Germinal center (tissue), 1 donor: ENCODE results near the gene UIMC1.
"Not testable (repeated sequence)": the region's sequence is repeated elsewhere in the genome, so short reads cannot be mapped to it uniquely, and the experiment has no call there.

ENCODE experiments used
- DNase-seq: peaks from one replicate; pipeline ENCODE4 v3.0.0; 2012; ENCODE audit warnings: mixed read lengths, low spot score

The UIMC1 gene

DNA sequence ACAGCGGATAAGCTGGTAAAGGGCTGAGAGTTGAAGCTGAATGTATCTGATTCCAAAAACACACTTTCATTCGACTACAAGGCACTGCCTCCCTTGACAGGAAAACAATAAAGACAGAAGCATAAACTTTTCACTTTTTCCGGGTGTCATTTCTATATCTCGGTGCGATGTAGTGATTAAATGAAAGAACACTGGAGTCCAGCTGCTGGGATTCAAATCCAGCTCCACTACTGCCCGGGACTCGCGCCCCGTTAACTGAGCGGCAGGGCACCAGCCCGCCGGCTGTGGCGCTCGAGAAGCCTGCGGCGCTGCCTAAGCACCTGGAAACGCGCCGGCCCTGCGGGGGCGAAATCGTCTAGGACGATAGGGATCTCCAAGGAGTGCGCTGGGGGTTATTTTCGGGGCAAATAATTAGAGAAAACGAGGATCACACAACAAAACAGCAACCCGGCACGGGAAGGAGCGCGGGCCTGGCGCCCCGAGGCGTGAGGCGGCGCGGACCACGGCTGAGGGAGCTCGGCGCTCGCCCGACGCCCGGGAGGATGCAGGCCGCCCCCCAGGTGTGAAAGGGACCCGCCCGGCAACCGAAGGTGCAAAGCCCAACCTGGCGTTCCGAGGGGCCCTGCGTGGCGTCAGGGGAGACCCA lies 837 bp downstream of the UIMC1 start:
- DNase-seq, result peak; percentile 66

- no peak for DNase-seq
Measured at GRCh38 chr5:177004961-177005360, 1.6 kb downstream of the UIMC1 start.

DNA sequence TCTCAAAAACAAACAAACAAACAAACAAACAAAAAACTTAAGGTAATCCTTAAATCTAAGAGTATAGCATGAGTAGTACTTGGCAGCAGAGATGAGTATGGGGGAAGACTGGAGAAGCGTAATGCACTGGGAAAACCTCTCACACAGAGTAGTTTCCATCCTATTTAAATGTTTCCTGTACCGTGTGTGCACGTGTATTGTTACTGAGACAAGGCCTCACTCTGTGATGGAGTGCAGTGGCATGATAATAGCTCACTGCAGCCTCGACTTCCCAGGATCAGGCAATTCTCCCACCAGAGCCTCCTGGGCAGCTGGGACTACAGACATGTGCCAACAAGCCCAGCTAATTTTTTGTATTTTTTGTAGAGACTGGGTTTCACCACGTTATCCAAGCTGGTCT lies 2.9 kb downstream of the UIMC1 start:
- DNase-seq, result no peak

DNA sequence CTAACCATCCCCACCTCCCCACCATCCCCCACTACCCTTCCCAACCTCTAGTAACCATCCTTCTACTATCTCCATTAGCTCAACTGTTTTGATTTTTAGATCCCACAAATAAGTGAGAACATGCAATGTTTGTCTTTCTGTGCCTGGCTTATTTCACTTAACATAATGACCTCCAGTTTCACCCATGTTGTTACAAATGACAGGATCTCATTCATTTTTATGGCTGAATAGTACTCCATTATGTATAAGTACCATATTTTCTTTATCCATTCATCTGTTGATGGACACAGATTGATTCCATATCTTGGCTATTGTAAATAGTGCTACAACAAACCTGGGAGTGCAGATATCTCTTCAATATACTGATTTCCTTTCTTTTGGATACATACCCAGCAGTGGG lies 7.1 kb downstream of the UIMC1 start:
- not testable (repeated sequence) for DNase-seq

DNA sequence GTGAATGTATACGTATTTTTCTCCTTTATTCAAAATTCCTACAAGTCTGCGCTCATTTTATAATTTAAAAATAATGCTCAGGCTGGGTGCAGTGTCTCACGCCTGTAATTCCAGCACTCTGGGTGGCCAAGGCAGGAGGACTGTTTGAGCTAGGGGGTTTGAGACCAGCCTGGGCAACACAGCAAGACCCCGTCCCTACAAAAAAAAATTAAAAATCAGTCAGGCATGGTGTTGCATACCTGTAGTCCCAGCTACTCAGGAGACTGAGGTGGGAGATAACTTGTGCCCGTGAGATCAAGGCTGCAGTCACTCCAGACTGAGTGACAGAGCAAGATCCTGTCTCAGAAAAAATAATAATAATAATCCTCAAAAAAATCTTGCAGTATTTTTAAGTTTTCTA lies 7.8 kb downstream of the UIMC1 start:
- DNase-seq, result no peak

- no peak for DNase-seq
Measured at GRCh38 chr5:176996780-176997179, 9.8 kb downstream of the UIMC1 start.

DNA sequence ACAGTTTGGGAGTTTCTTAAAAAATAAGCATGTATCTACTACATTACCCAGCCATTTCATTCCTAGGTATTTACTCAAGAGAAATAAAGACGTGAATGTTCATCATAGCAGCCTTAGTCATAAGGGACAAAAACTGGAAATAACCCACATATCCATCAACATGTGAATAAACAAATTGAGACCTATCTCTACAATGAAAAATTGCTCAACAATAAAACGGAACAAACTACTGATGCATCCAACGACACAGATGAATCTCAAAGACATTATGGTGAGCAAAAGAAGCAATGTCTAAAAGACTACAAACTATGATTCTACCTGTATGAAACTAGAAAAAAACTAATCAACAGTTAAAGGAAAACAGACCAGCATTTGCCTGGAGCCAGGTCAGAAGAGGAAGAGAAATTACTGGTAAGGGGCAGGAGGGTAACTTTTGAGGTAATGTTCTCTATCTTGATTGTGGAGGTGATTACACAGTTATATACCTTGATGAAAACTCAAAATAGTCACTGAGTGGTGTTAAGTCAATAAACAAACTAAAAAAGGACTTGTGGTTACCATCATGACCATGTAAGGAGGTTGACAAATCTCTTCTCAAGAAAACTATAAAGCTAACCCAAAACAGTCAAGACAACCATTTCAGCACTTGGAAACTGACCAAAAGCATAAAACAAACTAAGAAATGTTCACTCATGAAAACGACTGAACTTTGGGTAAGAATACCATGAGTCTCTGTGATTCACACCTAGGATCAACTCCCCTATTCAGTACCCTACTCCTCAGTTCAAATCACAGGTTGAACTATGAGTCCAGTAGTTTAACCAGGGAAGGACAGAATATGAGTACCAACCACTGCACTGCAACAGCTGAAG lies 10.4 kb downstream of the UIMC1 start:
- DNase-seq, result no peak

- no peak for DNase-seq
Measured at GRCh38 chr5:176995122-176995490, 11.5 kb downstream of the UIMC1 start.

GRCh38 chr5:176994460-176995121 lies 12.0 kb downstream of the UIMC1 start:
- DNase-seq, result peak; percentile 66

GRCh38 chr5:176993081-176993480 lies 13.5 kb downstream of the UIMC1 start:
- not testable (repeated sequence) for DNase-seq

- DNase-seq, result no peak
Measured at GRCh38 chr5:176987583-176987982, 19.0 kb downstream of the UIMC1 start.

- no peak for DNase-seq
Measured at GRCh38 chr5:176986280-176986679, 20.3 kb downstream of the UIMC1 start.

- DNase-seq, result no peak
Measured at GRCh38 chr5:176985516-176985915, 21.1 kb downstream of the UIMC1 start.

GRCh38 chr5:176984176-176984575 lies 22.4 kb downstream of the UIMC1 start:
- DNase-seq, result not testable (repeated sequence)

DNA sequence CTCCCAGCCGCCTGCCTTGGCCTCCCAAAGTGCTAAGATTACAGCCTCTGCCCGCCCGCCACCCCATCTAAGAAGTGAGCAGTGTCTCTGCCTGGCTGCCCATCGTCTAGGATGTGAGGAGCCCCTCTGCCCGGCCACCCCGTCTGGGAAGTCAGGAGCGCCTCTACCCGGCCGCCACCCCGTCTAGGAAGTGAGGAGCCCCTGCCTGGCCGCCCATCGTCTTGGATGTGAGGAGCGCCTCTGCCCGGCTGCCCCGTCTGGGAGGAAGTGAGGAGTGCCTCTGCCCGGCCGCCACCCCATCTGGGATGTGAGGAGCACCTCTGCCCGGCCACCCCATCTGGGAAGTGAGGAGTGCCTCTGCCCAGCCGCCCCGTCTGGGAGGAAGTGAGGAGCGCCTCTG lies 23.0 kb downstream of the UIMC1 start:
- DNase-seq, result not testable (repeated sequence)

DNA sequence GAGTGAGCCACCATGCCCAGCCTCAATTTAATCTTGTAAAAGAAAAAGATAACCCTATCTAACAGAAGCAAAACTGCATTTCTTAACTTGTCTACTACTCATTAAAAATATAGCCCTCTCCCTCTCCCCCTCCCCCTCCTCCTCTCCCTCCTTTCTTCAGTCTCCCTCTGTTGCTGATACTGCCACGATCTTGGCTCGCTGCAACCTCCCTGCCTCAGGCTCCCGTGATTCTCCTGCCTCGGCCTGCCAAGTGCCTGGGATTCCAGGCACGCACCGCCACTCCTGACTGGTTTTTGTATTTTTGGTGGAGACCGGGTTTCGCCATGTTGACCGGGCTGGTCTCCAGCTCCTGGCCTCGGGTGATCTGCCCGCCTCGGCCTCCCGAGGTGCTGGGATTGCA lies 23.5 kb downstream of the UIMC1 start:
- not testable (repeated sequence) for DNase-seq

DNA sequence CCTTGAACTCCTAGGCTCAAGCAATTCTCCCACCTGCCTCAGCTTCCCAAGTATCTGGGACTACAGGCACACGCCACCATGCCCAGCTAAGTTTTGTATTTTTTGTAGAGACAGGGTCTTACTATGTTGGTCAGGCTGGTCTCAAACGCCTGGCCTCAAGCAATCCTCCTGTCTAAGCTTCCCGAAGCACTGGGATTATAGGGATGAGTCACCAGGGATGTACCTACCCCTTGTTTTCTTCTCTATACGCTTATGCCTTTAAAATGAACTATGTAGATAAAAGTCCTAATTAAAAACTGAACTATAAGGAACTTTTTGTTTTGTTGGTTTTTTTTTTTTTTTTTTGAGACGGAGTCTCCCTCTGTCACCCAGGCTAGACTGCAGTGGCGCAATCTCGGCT lies 25.8 kb downstream of the UIMC1 start:
- DNase-seq, result no peak

DNA sequence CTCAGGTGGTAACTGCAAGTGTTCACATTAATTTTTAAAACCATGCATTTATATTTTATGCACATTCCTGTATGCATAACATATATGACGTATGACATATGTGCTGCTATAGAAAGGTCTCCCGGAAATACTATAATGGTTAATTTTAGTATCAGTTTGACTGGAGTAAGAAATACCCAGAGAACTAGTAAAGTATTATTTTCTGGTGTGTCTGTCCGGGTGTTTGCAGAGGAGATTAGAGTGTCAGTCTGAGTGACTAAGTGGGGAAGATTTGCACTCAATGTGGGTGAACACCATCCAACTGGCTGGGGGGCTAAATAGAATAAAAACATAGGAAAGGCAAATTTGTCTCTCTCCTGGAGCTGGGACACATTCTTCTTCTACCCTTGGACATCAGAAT lies 26.9 kb downstream of the UIMC1 start:
- DNase-seq, result no peak

- DNase-seq, result no peak
Measured at GRCh38 chr5:176965633-176966032, 40.9 kb downstream of the UIMC1 start.

GRCh38 chr5:176959051-176959450 lies 47.5 kb downstream of the UIMC1 start:
- peak; percentile 32 for DNase-seq

DNA sequence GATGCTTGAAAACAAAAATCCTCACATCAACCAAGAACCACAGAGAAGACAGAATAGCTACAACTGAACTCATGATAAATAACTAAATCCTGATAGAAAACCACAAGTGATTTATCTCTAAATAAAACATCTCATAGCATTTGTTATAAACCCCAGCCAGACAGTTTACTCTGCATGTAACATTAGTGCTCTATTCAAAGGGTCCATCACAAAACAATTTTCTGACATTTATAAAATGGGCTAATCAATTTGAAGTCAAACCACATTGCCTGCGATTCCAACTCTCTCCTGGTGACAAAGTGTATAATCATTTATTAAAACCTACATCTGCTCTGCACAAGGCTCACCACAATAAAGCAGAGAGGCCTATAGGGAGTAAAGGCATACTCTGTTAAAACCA lies 49.8 kb downstream of the UIMC1 start:
- no peak for DNase-seq

- no peak for DNase-seq
Measured at GRCh38 chr5:176955895-176956294, 50.7 kb downstream of the UIMC1 start.

GRCh38 chr5:176954050-176954449 lies 52.5 kb downstream of the UIMC1 start:
- no peak for DNase-seq
